SK-N-MC (cell line): ENCODE data around the gene ARL8A.

ENCODE experiments used
- EZH2 ChIP-seq: fragments of 200-600 bp; sonication (generic); IDR thresholded peaks from one replicate; pipeline ENCODE4 v1.6.1; 2017; ENCODE audit warnings: antibody characterized with exemption
- POLR2AphosphoS5 ChIP-seq: IDR thresholded peaks from 2 replicates; pipeline ENCODE4 v1.6.1; 2012; ENCODE audit warnings: mild to moderate bottlenecking, low read depth, low read length, borderline replicate concordance

DNA sequence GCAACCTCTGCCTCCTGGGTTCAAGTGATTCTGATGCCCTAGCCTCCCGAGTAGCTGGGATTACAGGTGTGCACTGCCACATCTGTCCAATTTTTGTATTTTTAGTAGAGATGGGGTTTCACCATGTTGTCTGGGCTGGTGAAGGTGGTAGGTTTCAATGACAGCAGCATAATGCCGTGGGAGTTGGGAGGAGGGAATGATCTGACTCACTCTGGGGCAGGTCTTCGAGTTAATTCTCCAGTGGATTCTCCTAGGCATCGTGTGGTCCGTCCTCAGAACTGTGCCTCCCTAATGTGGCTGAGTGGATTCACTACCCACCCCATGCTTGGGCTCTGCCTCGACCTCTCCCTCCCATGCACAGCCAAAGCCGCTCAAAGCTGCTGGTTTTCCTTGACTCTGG lies 23.5 kb downstream of the ARL8A start:
- TF ChIP-seq EZH2 (no peak), POLR2AphosphoS5 (no peak)
